IPS-NIHi7 (cell line): ENCODE results near the gene SEC11A.
"Not testable (repeated sequence)": the region's sequence is repeated elsewhere in the genome, so short reads cannot be mapped to it uniquely, and the experiment has no call there.

Experiments used
- DNase-seq: peaks from one replicate; pipeline ENCODE4 v3.0.0; 2012; ENCODE audit warnings: mixed read lengths; ENCODE audit errors: extremely low spot score

The SEC11A gene

GRCh38 chr15:84642640-84643039 lies 73.3 kb downstream of the SEC11A start:
- not testable (repeated sequence) for DNase-seq

- DNase-seq = not testable (repeated sequence)
These were observed 74.1 kb downstream of the SEC11A start for GRCh38 chr15:84641871-84642270.

GRCh38 chr15:84638103-84638502 lies 77.8 kb downstream of the SEC11A start:
- DNase-seq = peak; percentile 61

GRCh38 chr15:84634228-84634837 lies 81.6 kb downstream of the SEC11A start:
- no peak for DNase-seq

GRCh38 chr15:84633311-84634227 lies 82.4 kb downstream of the SEC11A start:
- DNase-seq = peak; percentile 48

GRCh38 chr15:84631706-84632272 lies 84.2 kb downstream of the SEC11A start:
- DNase-seq = no peak

- no peak for DNase-seq
These were observed 86.9 kb downstream of the SEC11A start for GRCh38 chr15:84629033-84629432.

- DNase-seq = no peak
These were observed 90.8 kb downstream of the SEC11A start for GRCh38 chr15:84625123-84625522.

- no peak for DNase-seq
These were observed 91.6 kb downstream of the SEC11A start for GRCh38 chr15:84624359-84624758.

- DNase-seq = no peak
These were observed 94.5 kb downstream of the SEC11A start for GRCh38 chr15:84621358-84621979.

GRCh38 chr15:84620626-84621025 lies 95.3 kb downstream of the SEC11A start:
- DNase-seq = no peak
